Aorta (tissue), 5 donors: ENCODE results near the gene RIMS4. TPM values are rescaled to one million over a fixed set of nuclear protein-coding genes. Genes with fewer than 3 reads are reported as not detected.

Source experiments
- ATAC-seq: fragments of 200-7000 bp; cut with Tn5 transposase; one replicate; pipeline ENCODE4 v1.9.1; 2022; ENCODE audit warnings: moderate library complexity; ENCODE audit not compliant: low FRiP score
- DNase-seq, 2 donors: peaks; one replicate each; pipeline ENCODE4 v3.0.0-alpha.2; 2020
- H3K27ac ChIP-seq, 2 donors: one replicate each; pipeline ENCODE4 v1.5.1; 2013; ENCODE audit warnings: low read length in 2 of 2, mild to moderate bottlenecking in 2 of 2, moderate library complexity in 2 of 2, control low read depth in 1 of 2, inconsistent platforms in 1 of 2, low read depth in 1 of 2
- H3K27me3 ChIP-seq, 2 donors: one replicate each; pipeline ENCODE4 v1.6.1; 2013; ENCODE audit warnings: control low read depth in 1 of 2, low read length in 1 of 2, mild to moderate bottlenecking in 1 of 2, moderate library complexity in 1 of 2; ENCODE audit not compliant: insufficient read depth in 2 of 2, control insufficient read depth in 1 of 2
- H3K36me3 ChIP-seq, 2 donors: one replicate each; pipeline ENCODE4 v1.6.1; 2013; ENCODE audit warnings: control low read depth in 1 of 2, low read length in 1 of 2, mild to moderate bottlenecking in 1 of 2; ENCODE audit not compliant: insufficient read depth in 2 of 2, control insufficient read depth in 1 of 2
- H3K4me1 ChIP-seq, 2 donors: one replicate each; pipeline ENCODE4 v1.6.1; 2013; ENCODE audit warnings: low read length in 2 of 2, control low read depth in 1 of 2, mild to moderate bottlenecking in 1 of 2, moderate library complexity in 1 of 2; ENCODE audit not compliant: insufficient read depth in 2 of 2, control insufficient read depth in 1 of 2
- H3K4me3 ChIP-seq, 2 donors: one replicate each; pipeline ENCODE4 v1.5.1; 2013; ENCODE audit warnings: low read length in 2 of 2, control low read depth in 1 of 2, mild to moderate bottlenecking in 1 of 2
- H3K9me3 ChIP-seq: one replicate; pipeline ENCODE4 v1.6.1; 2013; ENCODE audit warnings: mild to moderate bottlenecking, low read length; ENCODE audit not compliant: control insufficient read depth
- WGBS, 2 donors: extraction: QIAGEN DNeasy Blood & Tissue Kit; methylation state at CpG; one replicate each; pipeline ENCODE4 v1.1.7; 2013; 5-methylcytosine and 5-hydroxymethylcytosine counted together
- intact Hi-C, 2 donors: fragments of 100-400 bp; cut with DNase I; formaldehyde crosslinking; loops; one replicate each; pipeline versions ENCODE4 v1.14.2 to v1.15.0; 2022
- polyA plus RNA-seq, 2 donors: library from polyadenylated mRNA; stranded (reverse); fragments of 200-250 nt; gene quantifications; one replicate each; pipeline ENCODE4 v1.2.3, GENCODE V29; 2013
- total RNA-seq, 2 donors: library from RNA; stranded (reverse); fragmentation: NEBNext Ultra II Directional; extraction: Animal tissue kit (Norgen Biotek cat#: 25700); gene quantifications; one replicate each; pipeline ENCODE4 v1.2.1, GENCODE V29; 2021
- donor health status: healthy with polysubstance abuse.
- donor health status: Bipolar disorder and iron deficiency.
- donor health status: DM: no; HTN: no; CAD: no.
- donor health status: DM: no; HTN: no; CAD: no.
- donor health status: DM: yes; HTN: yes; CAD: no.

RIMS4 gene
- total and polyA plus RNA-seq, 4 donors, result 0.46 to 16.6 (median 2.5) TPM

- Histone ChIP-seq H3K4me1 (peaks cover 0 to 2% of the 10 kb centered on the region in 2 donors), H3K9me3 (peaks cover 2% of the 10 kb centered on the region), H3K27ac (no peak overlapping the region), H3K27me3 (peaks cover 0 to 2% of the 10 kb centered on the region in 2 donors), H3K4me3 (no peak overlapping the region), H3K36me3 (no peaks in the 10 kb centered on the region)
- ATAC-seq (no peak), DNase-seq (no peak)
- WGBS, 2 donors, result 24% methylated on average over 1 of the region's 1 CpG
- intact Hi-C loops, result no loop called here
Measured at GRCh38 chr20:44835116-44835515, 24.8 kb upstream of the RIMS4 start.

DNA sequence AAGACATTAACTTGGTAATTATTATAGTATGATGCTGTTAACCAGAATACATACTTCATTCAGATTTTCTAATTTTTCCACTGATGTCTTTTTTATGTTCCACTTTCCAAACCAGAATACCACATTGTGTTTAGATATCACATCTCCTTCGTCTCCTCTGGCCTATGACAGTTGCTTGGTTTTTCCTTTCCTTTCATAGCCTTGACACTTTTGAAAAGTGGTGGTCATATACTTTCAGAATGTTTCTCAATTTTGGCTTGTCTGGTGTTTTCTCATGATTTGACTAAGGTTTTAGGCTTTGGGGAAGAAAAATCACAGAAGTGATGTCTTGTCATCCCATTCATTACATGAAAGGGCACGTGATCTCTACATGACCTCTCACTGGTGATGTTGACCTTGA, 24.3 kb upstream of the RIMS4 start:
- DNase-seq (no peak), ATAC-seq (no peak)
- H3K36me3 ChIP-seq, result no peaks in the 10 kb centered on the region
- H3K4me3 ChIP-seq, result no peak overlapping the region
- WGBS, 2 donors, result 57 to 61% methylated on average over 2 of the region's 2 CpGs
- peaks cover 2% of the 10 kb centered on the region for H3K9me3 ChIP-seq
- H3K27me3 ChIP-seq, result peaks cover 0 to 2% of the 10 kb centered on the region in 2 donors
- intact Hi-C loops, result no loop called here
- no peak overlapping the region for H3K27ac ChIP-seq
- H3K4me1 ChIP-seq, result peaks cover 0 to 2% of the 10 kb centered on the region in 2 donors

- WGBS, 2 donors, result 61 to 65% methylated on average over 1 of the region's 1 CpG
- peaks cover 0 to 2% of the 10 kb centered on the region in 2 donors for H3K27me3 ChIP-seq
- no peaks in the 10 kb centered on the region for H3K36me3 ChIP-seq
- DNase-seq, result no peak
- no peak overlapping the region for H3K4me3 ChIP-seq
- H3K9me3 ChIP-seq, result peaks cover 2% of the 10 kb centered on the region
- H3K4me1 ChIP-seq, result peaks cover 0 to 2% of the 10 kb centered on the region in 2 donors
- H3K27ac ChIP-seq, result no peak overlapping the region
- intact Hi-C loops, result no loop called here
- no peak for ATAC-seq
Measured at GRCh38 chr20:44833437-44833836, 23.1 kb upstream of the RIMS4 start.

DNA sequence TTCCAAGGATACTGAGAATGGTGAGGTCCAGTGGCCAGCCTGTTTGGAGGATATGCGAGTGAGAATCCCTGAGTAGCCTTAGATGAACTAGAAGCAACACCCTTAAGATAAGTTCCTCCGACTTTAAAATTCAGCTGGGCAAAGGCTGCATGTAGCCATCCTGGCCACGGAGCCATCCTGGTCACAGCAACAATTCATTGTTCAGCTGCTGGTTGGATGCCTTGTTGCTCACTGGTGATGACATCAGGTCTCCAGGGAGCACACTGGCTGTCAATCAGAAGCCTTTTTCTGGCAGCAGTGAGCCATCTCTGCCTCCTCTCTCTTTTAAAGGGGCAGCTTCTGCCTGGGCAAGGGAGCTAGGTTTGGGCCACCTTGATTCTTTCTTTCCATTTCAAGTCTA, 22.4 kb upstream of the RIMS4 start:
- H3K4me3 ChIP-seq, result no peak overlapping the region
- peaks cover 2% of the 10 kb centered on the region for H3K9me3 ChIP-seq
- peaks cover 0 to 2% of the 10 kb centered on the region in 2 donors for H3K27me3 ChIP-seq
- intact Hi-C loops, result no loop called here
- no peak for ATAC-seq
- no peak overlapping the region for H3K27ac ChIP-seq
- DNase-seq, result no peak
- H3K4me1 ChIP-seq, result peaks cover 0 to 2% of the 10 kb centered on the region in 2 donors
- WGBS, 2 donors, result 33 to 38% methylated on average over 3 of the region's 3 CpGs
- no peaks in the 10 kb centered on the region for H3K36me3 ChIP-seq

GRCh38 chr20:44830995-44831394, 20.6 kb upstream of the RIMS4 start:
- peaks cover 0 to 2% of the 10 kb centered on the region in 2 donors for H3K4me1 ChIP-seq
- no peaks in the 10 kb centered on the region for H3K36me3 ChIP-seq
- DNase-seq (no peak), ATAC-seq (no peak)
- peaks cover 0 to 2% of the 10 kb centered on the region in 2 donors for H3K27me3 ChIP-seq
- H3K4me3 ChIP-seq, result no peak overlapping the region
- intact Hi-C loops, result no loop called here
- peaks cover 2% of the 10 kb centered on the region for H3K9me3 ChIP-seq
- WGBS, 2 donors, result 72 to 87% methylated on average over 1 of the region's 1 CpG
- H3K27ac ChIP-seq, result no peak overlapping the region

DNA sequence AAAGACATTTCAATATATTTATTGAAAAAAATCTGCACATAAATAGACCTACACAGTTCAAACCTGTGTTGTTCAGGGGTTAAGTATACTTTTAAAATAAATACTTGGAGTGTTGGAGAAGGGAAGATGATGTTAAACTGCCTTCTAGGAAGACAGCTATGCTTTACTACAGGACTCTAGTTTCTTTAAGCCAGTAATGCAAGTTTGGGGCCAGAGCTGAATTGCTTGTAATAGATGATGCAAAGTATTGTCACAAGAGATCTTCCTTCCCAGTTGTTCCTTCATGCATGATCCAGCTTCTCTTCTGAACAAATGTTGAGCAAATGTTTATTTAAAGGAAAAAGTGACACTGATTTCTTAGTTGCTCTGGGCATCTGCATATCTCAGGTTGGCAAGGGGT, 20.2 kb upstream of the RIMS4 start:
- DNase-seq (no peak), ATAC-seq (no peak)
- peaks cover 2% of the 10 kb centered on the region for H3K9me3 ChIP-seq
- intact Hi-C loops, result no loop called here
- peaks cover 0 to 2% of the 10 kb centered on the region in 2 donors for H3K27me3 ChIP-seq
- H3K27ac ChIP-seq, result no peak overlapping the region
- H3K4me1 ChIP-seq, result peaks cover 0 to 2% of the 10 kb centered on the region in 2 donors
- H3K4me3 ChIP-seq, result no peak overlapping the region
- no peaks in the 10 kb centered on the region for H3K36me3 ChIP-seq

DNA sequence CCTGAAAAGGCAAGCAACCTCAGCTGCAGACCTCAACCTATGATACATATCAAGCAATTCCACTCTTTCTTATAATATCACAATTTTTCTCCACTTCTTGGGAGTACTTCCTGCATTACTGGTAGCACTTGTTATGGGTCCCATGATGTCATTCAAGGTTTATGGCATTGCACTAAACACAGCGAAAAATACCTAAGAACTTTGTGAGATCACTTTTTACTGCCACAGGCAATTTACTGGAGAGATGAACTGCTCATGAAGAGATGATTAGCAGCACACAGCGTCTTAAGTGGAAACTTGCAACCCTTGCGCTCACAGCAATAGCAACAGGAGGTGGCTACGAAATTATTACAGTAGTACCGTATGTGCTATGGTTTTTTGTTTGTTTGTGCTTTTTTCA, 19.3 kb upstream of the RIMS4 start:
- WGBS, 2 donors, result 87 to 91% methylated on average over 5 of the region's 5 CpGs

GRCh38 chr20:44828640-44829039, 18.3 kb upstream of the RIMS4 start:
- Histone ChIP-seq H3K9me3 (peaks cover 2% of the 10 kb centered on the region), H3K4me3 (no peak overlapping the region), H3K36me3 (no peaks in the 10 kb centered on the region), H3K27me3 (no peaks in the 10 kb centered on the region), H3K4me1 (peaks cover 0 to 2% of the 10 kb centered on the region in 2 donors), H3K27ac (no peak overlapping the region)
- ATAC-seq (no peak), DNase-seq (no peak)
- WGBS, 2 donors, result 50% methylated on average over 2 of the region's 2 CpGs
- intact Hi-C loops, result no loop called here

More for the DNA sequence above, 19.3 kb upstream of the RIMS4 start:
- ATAC-seq (no peak), DNase-seq (no peak)
- H3K9me3 ChIP-seq, result peaks cover 2% of the 10 kb centered on the region
- intact Hi-C loops, result no loop called here
- H3K4me1 ChIP-seq, result peaks cover 0 to 2% of the 10 kb centered on the region in 2 donors
- H3K27me3 ChIP-seq, result no peaks in the 10 kb centered on the region
- H3K4me3 ChIP-seq, result no peak overlapping the region
- no peak overlapping the region for H3K27ac ChIP-seq
- H3K36me3 ChIP-seq, result no peaks in the 10 kb centered on the region

- DNase-seq, result no peak
- no peaks in the 10 kb centered on the region for H3K4me1 ChIP-seq
- no peak for ATAC-seq
- peaks cover 2% of the 10 kb centered on the region for H3K9me3 ChIP-seq
- 11% methylated on average over 1 of the region's 1 CpG for WGBS, 2 donors
- H3K27ac ChIP-seq, result no peak overlapping the region
- H3K4me3 ChIP-seq, result no peak overlapping the region
- intact Hi-C loops, result no loop called here
- no peaks in the 10 kb centered on the region for H3K27me3 ChIP-seq
- no peaks in the 10 kb centered on the region for H3K36me3 ChIP-seq
Measured at GRCh38 chr20:44827401-44827800, 17.1 kb upstream of the RIMS4 start.
